ACC112 (cell line): ENCODE data around the gene PDCD10.

Experiments
- H2AFZ ChIP-seq: fragments of 200-600 bp; sonication (generic); one replicate; pipeline ENCODE4 v1.6.0; 2017; ENCODE audit warnings: antibody characterized with exemption, low read length; ENCODE audit not compliant: unreplicated experiment
- H3K27ac ChIP-seq: fragments of 200-600 bp; sonication (generic); 2 replicates; pipeline ENCODE4 v1.5.1; 2014; ENCODE audit warnings: low read depth, mild to moderate bottlenecking, antibody characterized with exemption, low read length, moderate library complexity
- H3K27me3 ChIP-seq: fragments of 200-600 bp; sonication (generic); 2 replicates; pipeline ENCODE4 v1.6.1; 2014; ENCODE audit warnings: mild to moderate bottlenecking, antibody characterized with exemption, low read length, moderate library complexity, mixed read lengths; ENCODE audit not compliant: insufficient read depth
- H3K36me3 ChIP-seq: fragments of 200-600 bp; sonication (generic); 2 replicates; pipeline ENCODE4 v1.6.1; 2016; ENCODE audit warnings: mild to moderate bottlenecking, antibody characterized with exemption, low read length, moderate library complexity, mixed read lengths; ENCODE audit not compliant: insufficient read depth
- H3K4me1 ChIP-seq: fragments of 200-600 bp; sonication (generic); one replicate; pipeline ENCODE4 v1.6.1; 2016; ENCODE audit warnings: low read length, mixed read lengths; ENCODE audit not compliant: insufficient read depth, unreplicated experiment, control insufficient read depth
- H3K4me3 ChIP-seq: fragments of 200-600 bp; sonication (generic); 2 replicates; pipeline ENCODE4 v1.5.1; 2014; ENCODE audit warnings: mild to moderate bottlenecking, low read depth, low read length
- H3K79me2 ChIP-seq: fragments of 200-600 bp; sonication (generic); one replicate; pipeline ENCODE4 v1.6.0; 2016; ENCODE audit warnings: low read length; ENCODE audit not compliant: control insufficient read depth, unreplicated experiment, insufficient read depth

Gene PDCD10

DNA sequence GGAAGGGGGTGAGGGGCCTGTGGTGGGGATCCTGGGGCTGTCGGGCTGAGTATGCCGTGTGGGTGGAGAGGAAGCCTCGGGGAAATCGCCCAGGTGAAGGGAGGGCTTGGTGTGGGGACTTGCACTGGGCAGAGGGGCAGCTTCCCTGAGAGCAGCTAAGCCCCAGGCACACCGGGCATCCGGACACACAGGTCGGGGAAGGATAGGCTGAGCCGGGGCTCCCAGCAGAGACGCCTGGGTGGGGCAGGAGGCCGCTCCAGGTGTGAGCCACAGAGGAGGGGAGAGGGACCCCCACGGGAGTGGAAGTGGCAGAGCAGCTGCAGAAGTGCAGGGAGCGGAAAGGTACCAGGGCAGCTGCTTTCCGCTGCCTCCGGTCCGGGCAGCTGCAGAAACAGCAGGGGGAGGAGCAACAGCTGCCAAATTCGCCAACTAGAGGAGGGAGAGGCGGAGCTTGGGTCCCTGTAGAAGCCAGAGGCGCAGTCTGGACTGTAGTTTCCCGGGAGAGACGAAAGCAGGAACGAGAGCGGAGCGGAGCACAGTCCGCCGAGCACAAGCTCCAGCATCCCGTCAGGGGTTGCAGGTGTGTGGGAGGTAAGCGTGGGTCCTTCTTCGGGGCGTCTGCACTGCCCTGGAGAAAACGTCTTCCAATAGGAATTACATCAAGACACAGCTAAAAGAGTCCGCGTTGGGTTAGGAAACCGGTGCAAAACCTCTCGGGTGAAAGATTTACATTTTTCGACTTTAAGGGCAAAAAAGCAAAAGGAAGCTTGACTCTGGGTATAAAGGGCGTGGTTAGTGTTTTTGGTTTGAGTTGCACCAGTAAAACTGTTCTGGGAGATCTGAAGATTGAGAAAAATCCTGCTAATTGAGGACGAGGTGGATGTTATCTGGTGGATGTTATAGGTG, 794 bp upstream of the PDCD10 start, which contains the start of gene SERPINI1:
TSS of gene SERPINI1 (plus strand) at position 489 of the 906 bp plus-strand sequence. CDS start 53,408 bp downstream, outside the sequence.
- H3K79me2 ChIP-seq, result peaks cover 39% of the 10 kb centered on the region
- H3K4me3 ChIP-seq, result peak within 1 kb of the TSS; percentile 98
- H3K27ac ChIP-seq, result peak within 1 kb of the TSS; percentile 83
- no peaks in the 10 kb centered on the region for H3K27me3 ChIP-seq
- peak within 1 kb of the TSS; percentile 93 for H2AFZ ChIP-seq
- peaks cover 32% of the 10 kb centered on the region for H3K4me1 ChIP-seq
- H3K36me3 ChIP-seq, result no peaks in the 10 kb centered on the region

DNA sequence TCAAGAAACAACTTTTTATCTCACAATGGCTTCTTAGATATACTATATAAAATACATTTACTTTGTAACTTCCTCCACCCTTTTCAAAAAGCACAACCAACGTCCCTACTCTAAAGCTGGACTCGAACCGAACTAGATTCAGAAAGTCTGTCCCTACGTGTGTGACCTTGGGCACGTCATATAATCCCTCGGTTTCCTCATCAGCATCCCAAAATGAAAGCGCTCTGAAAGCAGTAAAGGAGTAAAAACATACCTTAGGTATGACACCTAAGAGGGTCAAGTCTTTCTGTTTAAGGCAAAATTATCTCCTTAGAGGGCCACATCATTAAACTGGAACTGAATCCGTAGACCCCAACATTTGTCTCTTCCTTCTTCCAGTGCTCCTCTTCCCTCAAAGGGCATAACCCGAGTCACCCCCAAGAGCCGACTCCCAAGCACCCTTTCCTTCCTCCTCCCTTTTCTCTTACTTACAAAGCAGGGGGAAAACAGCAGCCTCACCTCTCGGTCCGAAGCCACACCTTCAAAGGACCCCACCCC, 663 bp downstream of the PDCD10 start:
- peak overlapping the region; percentile 98 for H3K4me3 ChIP-seq
- H3K4me1 ChIP-seq, result peaks cover 44% of the 10 kb centered on the region
- H2AFZ ChIP-seq, result peak overlapping the region; percentile 93
- H3K27me3 ChIP-seq, result no peaks in the 10 kb centered on the region
- H3K36me3 ChIP-seq, result no peaks in the 10 kb centered on the region
- peaks cover 54% of the 10 kb centered on the region for H3K79me2 ChIP-seq
- peak overlapping the region; percentile 83 for H3K27ac ChIP-seq

DNA sequence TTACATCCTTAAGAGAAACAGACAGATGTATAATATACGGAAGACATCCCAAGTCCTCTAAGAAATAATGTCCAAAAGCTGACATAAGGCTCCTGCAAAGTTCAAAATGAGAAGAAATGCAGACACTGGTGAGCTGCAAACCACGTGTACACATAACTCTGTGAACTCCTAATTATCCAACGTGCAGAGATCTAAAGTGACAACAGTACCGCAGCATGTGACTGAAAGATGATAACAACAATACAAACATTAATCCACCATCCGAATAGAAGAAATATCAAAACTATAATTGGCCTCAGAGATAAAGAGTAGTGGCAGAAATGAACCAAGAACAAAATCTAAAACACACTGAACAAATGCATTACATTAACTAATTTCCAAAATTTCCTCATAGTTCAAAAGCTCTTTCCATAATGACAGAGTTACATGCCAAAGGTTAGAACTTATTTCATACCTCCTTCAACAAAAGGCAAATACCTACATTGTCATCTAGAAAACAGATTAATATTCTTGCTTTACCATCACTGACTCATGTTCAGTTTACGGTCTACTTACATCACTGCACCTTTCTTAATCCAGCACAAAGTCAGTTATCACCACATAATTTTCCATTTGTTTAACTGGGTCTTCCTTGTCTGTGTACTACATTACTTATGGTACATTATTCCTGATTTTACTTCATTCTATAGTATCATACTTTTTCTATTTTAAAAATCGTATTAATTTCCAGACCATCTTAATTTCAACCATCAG, 2.2 kb downstream of the PDCD10 start:
- Histone ChIP-seq H3K4me3 (peak overlapping the region; percentile 98), H3K4me1 (peaks cover 57% of the 10 kb centered on the region), H2AFZ (no peak overlapping the region), H3K79me2 (peaks cover 69% of the 10 kb centered on the region), H3K27me3 (no peaks in the 10 kb centered on the region), H3K27ac (no peak overlapping the region), H3K36me3 (no peaks in the 10 kb centered on the region)

DNA sequence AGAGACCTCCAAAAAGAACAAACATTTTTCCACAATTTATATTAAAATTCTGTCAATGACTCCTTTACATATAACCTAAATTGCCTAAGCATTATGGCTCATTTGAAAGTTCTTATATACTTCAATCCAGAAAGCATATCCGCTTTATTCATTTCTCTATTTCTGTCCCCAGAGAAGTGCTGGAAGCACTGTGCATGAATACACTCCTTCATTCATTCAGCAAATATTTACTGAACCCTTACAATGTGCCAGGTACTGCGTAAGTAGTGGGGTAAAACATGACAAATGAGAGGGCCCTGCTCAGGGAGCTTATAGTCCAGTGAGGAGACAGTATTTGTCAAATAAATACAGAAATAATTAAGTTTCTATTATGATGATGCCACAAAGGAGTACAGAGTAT, 3.3 kb downstream of the PDCD10 start:
- Histone ChIP-seq H3K4me3 (no peak overlapping the region), H3K27me3 (no peaks in the 10 kb centered on the region), H3K36me3 (no peaks in the 10 kb centered on the region), H3K79me2 (peaks cover 80% of the 10 kb centered on the region), H2AFZ (no peak overlapping the region), H3K27ac (no peak overlapping the region), H3K4me1 (peaks cover 53% of the 10 kb centered on the region)

DNA sequence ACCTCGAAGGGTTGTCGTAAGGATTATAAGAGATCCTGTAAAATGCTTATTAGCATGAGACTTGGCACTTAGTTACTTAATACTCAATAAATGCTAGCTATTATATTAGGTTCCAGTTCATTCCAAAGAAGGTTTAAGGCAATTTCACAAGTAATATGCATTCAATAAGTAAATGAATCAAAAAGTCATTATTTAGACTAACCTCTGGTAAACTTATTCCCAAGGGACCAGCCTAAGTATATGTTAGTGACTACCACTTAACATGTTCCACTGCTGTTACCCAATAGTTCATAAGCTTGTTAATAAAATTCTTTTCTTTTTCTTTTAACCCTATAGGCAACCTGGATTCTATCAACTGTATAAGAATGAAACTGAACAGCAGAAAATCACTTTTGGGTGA, 5.1 kb downstream of the PDCD10 start:
- Histone ChIP-seq H3K27ac (no peak overlapping the region), H3K4me1 (peaks cover 51% of the 10 kb centered on the region), H3K36me3 (no peaks in the 10 kb centered on the region), H2AFZ (no peak overlapping the region), H3K27me3 (no peaks in the 10 kb centered on the region), H3K79me2 (peaks cover 97% of the 10 kb centered on the region), H3K4me3 (no peak overlapping the region; the same call in 1 of the 2 replicates)

DNA sequence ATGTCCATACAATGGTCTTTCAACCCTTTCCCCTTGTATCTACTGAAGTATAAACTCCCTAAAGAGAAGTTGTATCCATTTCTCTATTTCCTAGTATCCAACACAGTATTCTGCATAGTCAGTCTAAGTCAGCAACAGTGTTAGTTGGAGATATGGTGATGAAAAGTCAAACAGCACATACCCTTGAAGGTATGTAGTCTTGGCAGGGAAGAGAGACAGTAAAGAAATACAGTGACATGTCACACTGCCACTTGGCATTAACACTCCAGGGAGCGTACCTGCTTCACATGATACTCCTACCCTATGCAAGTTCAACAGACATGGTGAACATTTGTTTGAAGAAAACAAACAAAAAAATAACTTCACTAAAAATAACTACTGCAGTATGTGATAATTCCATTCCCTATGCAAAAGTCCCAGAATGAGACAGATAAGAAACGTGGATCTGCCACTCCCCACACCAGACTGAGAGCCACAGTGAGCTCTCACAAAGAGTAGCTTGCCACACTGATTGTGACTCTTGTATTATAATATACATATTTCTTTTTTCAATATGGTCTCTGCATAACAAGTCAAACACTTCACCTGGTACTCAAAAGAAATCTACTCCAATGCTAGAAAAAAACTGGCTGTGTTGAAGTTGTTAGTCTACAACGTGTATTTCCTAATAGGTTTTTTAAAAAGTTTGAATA, 5.9 kb downstream of the PDCD10 start:
- Histone ChIP-seq H3K27ac (peak overlapping the region; percentile 45; the same call in 1 of the 2 replicates), H2AFZ (no peak overlapping the region), H3K79me2 (peaks cover 99% of the 10 kb centered on the region), H3K36me3 (no peaks in the 10 kb centered on the region), H3K4me1 (peaks cover 51% of the 10 kb centered on the region), H3K4me3 (no peak overlapping the region), H3K27me3 (no peaks in the 10 kb centered on the region)

DNA sequence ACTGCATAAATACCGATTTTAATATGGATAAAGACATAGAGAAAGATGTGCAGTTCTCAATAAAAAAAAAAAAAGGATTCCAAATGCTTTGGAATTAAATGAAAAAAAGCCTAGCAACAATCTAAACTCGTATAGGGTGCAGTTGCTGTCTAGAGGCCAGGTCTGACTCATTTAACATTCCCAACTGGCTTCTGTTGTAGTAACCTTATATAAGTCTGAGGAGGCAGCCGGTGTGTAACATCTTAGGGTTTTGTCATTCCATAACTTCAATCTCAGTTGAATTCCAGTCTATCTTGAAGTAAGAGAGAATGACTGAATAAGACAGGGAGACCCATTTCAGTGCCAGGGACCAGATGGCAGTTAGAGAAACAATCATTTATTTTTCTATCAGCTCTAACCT, 6.5 kb downstream of the PDCD10 start:
- Histone ChIP-seq H3K27ac (peak overlapping the region; percentile 45; the same call in 1 of the 2 replicates), H3K4me1 (peaks cover 47% of the 10 kb centered on the region), H3K4me3 (no peak overlapping the region)

DNA sequence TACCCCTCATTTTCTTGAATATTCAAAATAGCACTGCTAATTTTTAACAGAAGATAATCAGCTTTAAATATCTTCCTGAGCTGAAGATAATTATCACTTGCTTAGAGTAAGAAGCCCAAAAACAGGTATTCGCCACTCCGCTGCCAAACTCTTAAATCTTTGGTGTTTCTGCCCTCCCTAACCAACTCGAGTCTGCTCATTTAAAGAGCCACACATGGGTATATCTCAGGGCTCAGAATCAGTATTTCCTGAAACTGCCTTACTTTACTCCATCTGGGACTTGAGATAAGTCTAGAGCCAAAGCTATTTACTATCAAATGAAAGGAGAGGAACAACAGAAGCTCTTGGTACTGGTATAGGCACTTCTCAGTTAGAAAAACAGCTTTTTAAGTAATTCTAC, 10.8 kb downstream of the PDCD10 start:
- Histone ChIP-seq H3K36me3 (peaks cover 21% of the 10 kb centered on the region), H3K4me1 (peaks cover 13% of the 10 kb centered on the region), H3K27me3 (no peaks in the 10 kb centered on the region), H3K27ac (no peak overlapping the region), H3K4me3 (no peak overlapping the region), H2AFZ (no peak overlapping the region), H3K79me2 (peaks cover 84% of the 10 kb centered on the region)

More for the DNA sequence above, 6.5 kb downstream of the PDCD10 start:
- no peak overlapping the region for H2AFZ ChIP-seq
- peaks cover 99% of the 10 kb centered on the region for H3K79me2 ChIP-seq
- no peaks in the 10 kb centered on the region for H3K36me3 ChIP-seq
- H3K27me3 ChIP-seq, result no peaks in the 10 kb centered on the region

DNA sequence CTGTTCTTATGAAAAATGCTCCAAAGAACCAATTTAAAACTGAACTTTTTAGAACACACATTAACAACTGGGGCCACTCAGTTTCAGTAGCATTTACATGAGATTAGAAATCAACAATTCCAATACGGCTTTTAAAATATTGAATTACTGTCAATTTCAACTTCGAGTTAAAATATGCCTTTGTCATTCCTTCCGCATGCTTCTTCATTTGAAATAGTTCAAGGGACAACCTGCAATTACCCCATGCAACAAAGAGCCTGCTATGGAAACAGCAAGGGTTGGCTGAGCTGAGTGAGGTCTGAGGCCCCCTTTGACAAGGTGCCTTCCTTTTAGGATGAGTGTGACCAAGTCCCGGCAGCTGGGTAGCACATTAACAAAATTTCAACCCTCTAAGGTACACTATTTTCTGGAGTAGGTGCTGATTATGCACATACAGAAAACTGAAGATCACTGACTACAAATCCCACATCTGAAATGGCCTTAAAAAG, 11.6 kb downstream of the PDCD10 start:
- H3K4me1 ChIP-seq, result peaks cover 5% of the 10 kb centered on the region
- no peak overlapping the region for H3K27ac ChIP-seq
- no peak overlapping the region for H2AFZ ChIP-seq
- H3K4me3 ChIP-seq, result no peak overlapping the region
- peaks cover 76% of the 10 kb centered on the region for H3K79me2 ChIP-seq
- peaks cover 29% of the 10 kb centered on the region for H3K36me3 ChIP-seq
- H3K27me3 ChIP-seq, result no peaks in the 10 kb centered on the region

DNA sequence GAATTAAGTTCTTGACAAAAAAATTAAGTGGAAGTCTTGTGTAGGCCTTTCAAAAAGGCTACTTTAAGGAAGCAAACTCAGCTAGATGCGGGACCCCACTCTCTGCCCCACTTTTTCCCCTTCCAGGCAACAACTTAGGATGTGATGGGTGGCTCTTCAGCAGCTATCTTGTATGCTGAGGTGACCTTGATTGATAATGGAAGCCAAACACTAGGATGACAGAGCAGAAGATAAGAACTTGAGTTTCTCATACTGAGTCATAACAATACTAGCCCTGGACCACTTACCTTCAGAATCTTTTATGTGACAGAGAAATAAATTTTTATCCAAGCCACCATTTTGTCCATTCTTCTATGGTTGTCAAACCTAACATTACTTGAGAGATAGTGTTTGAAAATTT, 16.1 kb downstream of the PDCD10 start:
- peaks cover 54% of the 10 kb centered on the region for H3K36me3 ChIP-seq
- H3K79me2 ChIP-seq, result peaks cover 61% of the 10 kb centered on the region
- no peak overlapping the region for H3K4me3 ChIP-seq
- H3K4me1 ChIP-seq, result no peaks in the 10 kb centered on the region
- no peaks in the 10 kb centered on the region for H3K27me3 ChIP-seq
- H2AFZ ChIP-seq, result no peak overlapping the region
- no peak overlapping the region for H3K27ac ChIP-seq
